HepG2 (cell line): Measurements from ENCODE around the gene SLC25A45. TPM values are rescaled to one million over a fixed set of nuclear protein-coding genes. Genes with fewer than 3 reads are reported as not detected.

Experiments
- ATAC-seq: fragments of 200-7000 bp; cut with Tn5 transposase; 3 replicates; pipeline ENCODE4 v1.9.1; 2020; ENCODE audit warnings: mild to moderate bottlenecking, moderate library complexity
- BruUV-seq: library from RNA; stranded (reverse); fragments of 400-500 nt; replicated peaks from 2 replicates; lab custom pipeline; 2021; lab: Mats Ljungman, UMichigan
- CTCF ChIA-PET: fragments of 300-600 bp; formaldehyde crosslinking; extraction: SDS; loops from one replicate; lab custom pipeline; 2021; ENCODE audit warnings: low total read pairs, inconsistent platforms, low intra/inter-chr PET ratio; lab: Yijun Ruan, JAX
- POLR2A ChIA-PET: fragments of 350-600 bp; sonication (Branson Sonifier 250); formaldehyde crosslinking; loops from one replicate; lab custom pipeline; 2020; ENCODE audit warnings: antibody characterized with exemption, inconsistent platforms; lab: Yijun Ruan, JAX
- DNase-seq: peaks from one replicate; pipeline ENCODE4 v3.0.0-alpha.2; 2015; ENCODE audit warnings: low spot score
- FAIRE-seq: peaks from 3 replicates; lab custom pipeline; 2011; peaks lifted over from hg19 to GRCh38; lab: Jason Lieb, UNC
- H2AFZ ChIP-seq: one replicate; pipeline ENCODE4 v1.6.1; 2011; ENCODE audit warnings: low read length, inconsistent platforms
- H3K27ac ChIP-seq: fragments of 300-600 bp; 3 replicates; pipeline ENCODE4 v1.8.0; 2011; ENCODE audit warnings: mixed run types, mild to moderate bottlenecking, mixed read lengths, low read length, inconsistent platforms; ENCODE audit not compliant: insufficient read depth; ENCODE audit errors: extremely low read length
- H3K27me3 ChIP-seq, 2 experiments: fragments of 200-600 bp in 1 of 2; 2 replicates in 1 of 2; 3 replicates in 1 of 2; pipeline versions ENCODE4 v1.6.0 to v1.8.0; 2011; ENCODE audit warnings: low read length in 2 of 2, mild to moderate bottlenecking in 2 of 2, moderate library complexity in 2 of 2, inconsistent platforms in 1 of 2; ENCODE audit not compliant: insufficient read depth in 2 of 2, control insufficient read depth in 1 of 2
- H3K36me3 ChIP-seq, 2 experiments: fragments of 200-600 bp in 1 of 2; replicated peaks in 1 of 2; 2 replicates in 1 of 2; 3 replicates in 1 of 2; pipeline versions ENCODE4 v1.5.1 to v1.8.0; 2011; ENCODE audit warnings: low read length in 2 of 2, inconsistent platforms in 1 of 2; ENCODE audit not compliant: insufficient read depth in 2 of 2, control insufficient read depth in 1 of 2
- H3K4me1 ChIP-seq: 2 replicates; pipeline ENCODE4 v1.5.1; 2012; ENCODE audit warnings: low read length, inconsistent platforms; ENCODE audit not compliant: insufficient read depth
- H3K4me2 ChIP-seq: 2 replicates; pipeline ENCODE4 v1.6.0; 2011; ENCODE audit warnings: low read depth, low read length, inconsistent platforms
- H3K4me3 ChIP-seq, 3 experiments: fragments of 200-600 bp in 1 of 3; sonication (generic), shearing (Covaris generic) in 1 of 3; replicated peaks in 1 of 3; 2 replicates each; pipeline ENCODE4 v1.5.1; 2011 to 2016; ENCODE audit warnings: low read length in 3 of 3, inconsistent platforms in 2 of 3, low read depth in 2 of 3, mild to moderate bottlenecking in 2 of 3, control low read depth in 1 of 3, mixed read lengths in 1 of 3; ENCODE audit not compliant: insufficient read depth in 1 of 3
- H3K79me2 ChIP-seq: one replicate; pipeline ENCODE4 v1.6.1; 2011; ENCODE audit warnings: low read length, inconsistent platforms; ENCODE audit not compliant: insufficient read depth
- H3K9ac ChIP-seq: 2 replicates; pipeline ENCODE4 v1.6.0; 2011; ENCODE audit warnings: mild to moderate bottlenecking, low read depth, low read length, inconsistent platforms; ENCODE audit not compliant: insufficient read depth
- H3K9me3 ChIP-seq: 2 replicates; pipeline ENCODE4 v1.5.1; 2012; ENCODE audit warnings: mild to moderate bottlenecking, low read length
- H4K20me1 ChIP-seq: 2 replicates; pipeline ENCODE4 v1.6.0; 2011; ENCODE audit warnings: inconsistent platforms, mild to moderate bottlenecking, low read length, moderate library complexity; ENCODE audit not compliant: insufficient read depth
- AFF4 ChIP-seq: sonication (generic); formaldehyde crosslinking; IDR thresholded peaks from 2 replicates; pipeline ENCODE4 v1.4.0; 2020; ENCODE audit warnings: missing genetic modification reagents
- BHLHE40 ChIP-seq: IDR thresholded peaks from 2 replicates; pipeline ENCODE4 v1.6.1; 2011; ENCODE audit warnings: low read length, improper control_type of control experiment
- CEBPZ ChIP-seq: IDR thresholded peaks from 2 replicates; pipeline ENCODE4 v1.6.1; 2012; ENCODE audit warnings: low read length, improper control_type of control experiment
- MLLT10 ChIP-seq: sonication (generic); formaldehyde crosslinking; IDR thresholded peaks from 2 replicates; pipeline ENCODE4 v1.4.0; 2020; ENCODE audit warnings: missing genetic modification reagents
- NFYC ChIP-seq: IDR thresholded peaks from 2 replicates; pipeline ENCODE4 v1.6.1; 2016; ENCODE audit warnings: missing genetic modification reagents, missing compliant biosample characterization
- PAF1 ChIP-seq: IDR thresholded peaks from 2 replicates; pipeline ENCODE4 v1.6.1; 2016; ENCODE audit warnings: missing genetic modification reagents, missing compliant biosample characterization
- POLR2A ChIP-seq, 2 experiments: IDR thresholded peaks; 2 replicates each; pipeline ENCODE4 v1.6.1; 2011; ENCODE audit warnings: low read depth in 2 of 2, low read length in 2 of 2, mild to moderate bottlenecking in 1 of 2, moderate library complexity in 1 of 2; ENCODE audit not compliant: insufficient read depth in 1 of 2
- POLR2AphosphoS5 ChIP-seq: IDR thresholded peaks from 2 replicates; pipeline ENCODE4 v1.6.1; 2012; ENCODE audit warnings: low read depth, low read length
- RBFOX2 ChIP-seq: fragments of 200-400 bp; formaldehyde crosslinking; IDR thresholded peaks from 2 replicates; pipeline ENCODE4 v1.6.1; 2017; ENCODE audit warnings: low read depth, mild to moderate bottlenecking, low read length
- RBM22 ChIP-seq: fragments of 200-400 bp; formaldehyde crosslinking; optimal IDR thresholded peaks from 2 replicates; pipeline ENCODE3; 2017; ENCODE audit warnings: mild to moderate bottlenecking, low read length, moderate library complexity
- RXRB ChIP-seq: IDR thresholded peaks from 2 replicates; pipeline ENCODE4 v1.6.1; 2016; ENCODE audit warnings: borderline replicate concordance, missing genetic modification reagents, missing compliant biosample characterization
- SIN3A ChIP-seq: IDR thresholded peaks from 2 replicates; pipeline ENCODE4 v1.6.1; 2011; ENCODE audit warnings: low read depth, mild to moderate bottlenecking, control low read depth, low read length, borderline replicate concordance
- SSRP1 ChIP-seq: IDR thresholded peaks from 2 replicates; pipeline ENCODE4 v1.6.1; 2016; ENCODE audit warnings: control low read depth
- ZBTB42 ChIP-seq: sonication (generic); formaldehyde crosslinking; IDR thresholded peaks from 2 replicates; pipeline ENCODE4 v1.5.0; 2020; ENCODE audit warnings: mild to moderate bottlenecking, missing genetic modification reagents
- ZFP37 ChIP-seq: sonication (generic); formaldehyde crosslinking; IDR thresholded peaks from 2 replicates; pipeline ENCODE4 v1.4.0; 2020; ENCODE audit warnings: missing genetic modification reagents, borderline replicate concordance
- ZMYM3 ChIP-seq: sonication (generic); formaldehyde crosslinking; IDR thresholded peaks from 2 replicates; pipeline ENCODE4 v1.5.1; 2020; ENCODE audit warnings: mild to moderate bottlenecking, missing genetic modification reagents
- ZNF331 ChIP-seq: sonication (generic); formaldehyde crosslinking; IDR thresholded peaks from 2 replicates; pipeline ENCODE4 v1.4.0; 2020; ENCODE audit warnings: missing genetic modification reagents
- ZNF598 ChIP-seq: sonication (generic); formaldehyde crosslinking; IDR thresholded peaks from 2 replicates; pipeline ENCODE4 v1.5.1; 2020; ENCODE audit warnings: mild to moderate bottlenecking, missing genetic modification reagents, borderline replicate concordance
- WGBS: methylation state at CpG from one replicate; pipeline ENCODE4 v1.1.6; 2017; ENCODE audit warnings: low lambda C conversion rate; 5-methylcytosine and 5-hydroxymethylcytosine counted together
- in situ Hi-C: cut with HindIII; loops from 2 replicates; pipeline ENCODE4 v1.10.0; 2017; ENCODE audit warnings: low pct_unique_long_range_greater_than_20kb; ENCODE audit not compliant: extremely low pct_ligation_motif_present
- intact Hi-C: fragments of 100-400 bp; cut with micrococcal nuclease; formaldehyde crosslinking; loops from one replicate; pipeline ENCODE4 v1.10.0; 2022; ENCODE audit not compliant: unreplicated experiment
- polyA plus RNA-seq, 8 experiments: library from polyadenylated mRNA; depleted of rRNA in 3 of 8; stranded (reverse) in 7 of 8; unstranded in 1 of 8; fragments of >200 nt; fragmentation: Illumina TruSeq in 4 of 8; extraction: Trizol in 4 of 8; gene quantifications; 2 replicates each; pipeline versions ENCODE4 v1.2.1 to v1.2.3, GENCODE V29; 2011 to 2016; ENCODE audit warnings: low read depth in 4 of 8, missing spikeins in 1 of 8, mixed read lengths in 1 of 8; ENCODE audit not compliant: insufficient read depth in 1 of 8
- total RNA-seq, 5 experiments: library from RNA; depleted of rRNA; stranded (reverse); fragments of >200 nt; fragmentation: Illumina TruSeq; extraction: Trizol; gene quantifications; 2 replicates each; pipeline ENCODE4 v1.2.3, GENCODE V29; 2016; ENCODE audit warnings: low read depth in 1 of 5

Gene SLC25A45
- total and polyA plus RNA-seq, 2 of the 13 experiments (the other 11 are each of a cell fraction or from before 2014, with no cell fraction given) = 1.2 to 3.4 TPM

- H3K36me3 ChIP-seq = no peaks in the 10 kb centered on the region; a peak in 2 of 5 replicates
- H3K4me2 ChIP-seq = peak overlapping the region; percentile 95
- ATAC-seq (no peak), FAIRE-seq (no peak), DNase-seq (no peak)
- H3K9me3 ChIP-seq = no peaks in the 10 kb centered on the region
- peak overlapping the region; percentile 100 for H3K27ac ChIP-seq
- intact Hi-C loops = no loop called here
- H2AFZ ChIP-seq = no peak overlapping the region
- peaks cover 77% of the 10 kb centered on the region for H4K20me1 ChIP-seq
- H3K9ac ChIP-seq = peak overlapping the region; percentile 100
- H3K4me3 ChIP-seq = peak overlapping the region; percentile 91 to 94 (median 93)
- BruUV-seq = no TSS peak
- H3K27me3 ChIP-seq = no peaks in the 10 kb centered on the region; a peak in 1 of 5 replicates
- ChIA-PET POLR2A (interaction anchor here (1.0 to 17.8 kb wide), 13 partner anchors 8 to 92 kb away, joined by 3 to 952 read pairs (median 39); partner anchors contain the start of genes FRMD8, MALAT1 and SLC25A45), CTCF (no interaction called here)
- WGBS = under 1% methylated on average over 9 of the region's 9 CpGs
- in situ Hi-C loops = no loop called here
- H3K79me2 ChIP-seq = peaks cover 88% of the 10 kb centered on the region
- H3K4me1 ChIP-seq = peaks cover 51% of the 10 kb centered on the region
- TF ChIP-seq CEBPZ = 0 out of 2 replicates have a peak, but pooled peaks have one; percentile 2
- peak; percentile 92 for TF ChIP-seq RBM22
- TF ChIP-seq ZBTB42 (CRISPR knock-in tag) = no peak
- TF ChIP-seq ZNF331 = 0 out of 2 replicates have a peak, but pooled peaks have one; percentile 20
- 0 out of 2 replicates have a peak, but pooled peaks have one; percentile 31 for TF ChIP-seq SSRP1 (CRISPR knock-in tag)
- TF ChIP-seq MLLT10 (CRISPR knock-in tag) = peak; percentile 78; the same call in 1 of the 2 replicates
- peak; percentile 95; the same call in 1 of the 2 replicates for TF ChIP-seq PAF1 (CRISPR knock-in tag)
- peak in 1 of 2 experiments; percentile 97; a peak in 2 of 4 replicates for TF ChIP-seq POLR2A (IDR thresholded peaks at IDR 0.05; ENCODE audit: insufficient read depth in 1 of 2, low read depth in 2 of 2, low read length in 2 of 2)
- TF ChIP-seq SIN3A = 0 out of 2 replicates have a peak, but pooled peaks have one; percentile 54
- no peak for TF ChIP-seq ZFP37 (CRISPR knock-in tag)
- 0 out of 2 replicates have a peak, but pooled peaks have one; percentile 1 for TF ChIP-seq BHLHE40
- no peak for TF ChIP-seq NFYC (CRISPR knock-in tag)
- 0 out of 2 replicates have a peak, but pooled peaks have one; percentile 12 for TF ChIP-seq POLR2AphosphoS5
- TF ChIP-seq RBFOX2 = peak; percentile 30
- no peak for TF ChIP-seq ZNF598 (CRISPR knock-in tag)
- 0 out of 2 replicates have a peak, but pooled peaks have one; percentile 1 for TF ChIP-seq RXRB (CRISPR knock-in tag)
- TF ChIP-seq ZMYM3 (CRISPR knock-in tag) = no peak
- peak; percentile 93 for TF ChIP-seq AFF4 (CRISPR knock-in tag)
Observed at GRCh38 chr11:65425105-65425970, 42.9 kb upstream of the SLC25A45 start.
